ENCODE data around the gene AUNIP.

AUNIP gene

GRCh38 chr1:25810341-25811299 is 48.6 kb downstream of the AUNIP start:
- no peak for TF ChIP-seq GATA1 (IDR thresholded peaks at IDR 0.05; ENCODE audit: low read depth, low read length)
- no peak for TF ChIP-seq POLR2A (IDR thresholded peaks at IDR 0.05; ENCODE audit: low read length)

GRCh38 chr1:25809929-25810328 is 49.3 kb downstream of the AUNIP start:
- no peak for DNase-seq
- TF ChIP-seq POLR2A (IDR thresholded peaks at IDR 0.05; ENCODE audit: low read length), result no peak
- TF ChIP-seq GATA1 (IDR thresholded peaks at IDR 0.05; ENCODE audit: low read depth, low read length), result no peak

More at GRCh38 chr1:25810341-25811299, 48.6 kb downstream of the AUNIP start:
- DNase-seq, result peak in 1 of 2 experiments; percentile 82

- no peak for DNase-seq
- TF ChIP-seq POLR2A (IDR thresholded peaks at IDR 0.05; ENCODE audit: low read length), result no peak
- no peak for TF ChIP-seq GATA1 (IDR thresholded peaks at IDR 0.05; ENCODE audit: low read depth, low read length)
Observed at GRCh38 chr1:25809283-25809926, 49.9 kb downstream of the AUNIP start.

GRCh38 chr1:25808481-25809244 is 50.6 kb downstream of the AUNIP start:
- TF ChIP-seq POLR2A (IDR thresholded peaks at IDR 0.05; ENCODE audit: low read length), result no peak
- TF ChIP-seq GATA1 (IDR thresholded peaks at IDR 0.05; ENCODE audit: low read depth, low read length), result no peak
- DNase-seq, result no peak

- DNase-seq, result no peak
- TF ChIP-seq GATA1 (IDR thresholded peaks at IDR 0.05; ENCODE audit: low read depth, low read length) (no peak), POLR2A (IDR thresholded peaks at IDR 0.05; ENCODE audit: low read length) (no peak)
Observed at GRCh38 chr1:25807480-25808390, 51.5 kb downstream of the AUNIP start.

- TF ChIP-seq GATA1 (IDR thresholded peaks at IDR 0.05; ENCODE audit: low read depth, low read length), result no peak
- TF ChIP-seq POLR2A (IDR thresholded peaks at IDR 0.05; ENCODE audit: low read length), result no peak
- DNase-seq, result no peak
Observed at GRCh38 chr1:25806418-25806817, 52.8 kb downstream of the AUNIP start.

- DNase-seq, result no peak
Observed at GRCh38 chr1:25805863-25806225, 53.4 kb downstream of the AUNIP start.

GRCh38 chr1:25804964-25805862 is 54.0 kb downstream of the AUNIP start:
- no peak for TF ChIP-seq GATA1 (IDR thresholded peaks at IDR 0.05; ENCODE audit: low read depth, low read length)
- no peak for TF ChIP-seq POLR2A (IDR thresholded peaks at IDR 0.05; ENCODE audit: low read length)
- no peak for DNase-seq

More at GRCh38 chr1:25805863-25806225, 53.4 kb downstream of the AUNIP start:
- TF ChIP-seq POLR2A (IDR thresholded peaks at IDR 0.05; ENCODE audit: low read length) (no peak), GATA1 (IDR thresholded peaks at IDR 0.05; ENCODE audit: low read depth, low read length) (no peak)

- no peak for DNase-seq
- TF ChIP-seq GATA1 (IDR thresholded peaks at IDR 0.05; ENCODE audit: low read depth, low read length), result no peak
- TF ChIP-seq POLR2A (IDR thresholded peaks at IDR 0.05; ENCODE audit: low read length), result no peak
Observed at GRCh38 chr1:25804244-25804963, 54.9 kb downstream of the AUNIP start.

GRCh38 chr1:25803368-25803767 is 55.9 kb downstream of the AUNIP start:
- no peak for DNase-seq
- TF ChIP-seq POLR2A (IDR thresholded peaks at IDR 0.05; ENCODE audit: low read length) (no peak), GATA1 (IDR thresholded peaks at IDR 0.05; ENCODE audit: low read depth, low read length) (no peak)

GRCh38 chr1:25802915-25803314 is 56.3 kb downstream of the AUNIP start:
- DNase-seq, result no peak
- TF ChIP-seq POLR2A (IDR thresholded peaks at IDR 0.05; ENCODE audit: low read length) (no peak), GATA1 (IDR thresholded peaks at IDR 0.05; ENCODE audit: low read depth, low read length) (no peak)
